PC-3 (cell line): Measurements from ENCODE around the gene GALNT2. TPM values are rescaled to one million over a fixed set of nuclear protein-coding genes. Genes with fewer than 3 reads are reported as not detected.

ENCODE experiments used
- ATAC-seq: fragments of 200-7000 bp; cut with Tn5 transposase; 2 replicates; pipeline ENCODE4 v1.9.1; 2020; ENCODE audit warnings: mild to moderate bottlenecking, moderate library complexity
- BruUV-seq: library from RNA; stranded (reverse); fragments of 400-500 nt; replicated peaks from 2 replicates; lab custom pipeline; 2021; lab: Mats Ljungman, UMichigan
- CTCF ChIA-PET: fragments of 300-600 bp; sonication (Branson Sonifier 250); formaldehyde crosslinking; loops from one replicate; lab custom pipeline; 2022; ENCODE audit warnings: antibody characterized with exemption; lab: Charles Lee
- POLR2A ChIA-PET: fragments of 300-600 bp; sonication (Branson Sonifier 250); formaldehyde crosslinking; loops from one replicate; lab custom pipeline; 2022; ENCODE audit warnings: antibody characterized with exemption; ENCODE audit not compliant: unreplicated experiment; lab: Charles Lee
- DNase-seq: peaks from one replicate; pipeline ENCODE4 v3.0.0-alpha.2; 2015
- H2AFZ ChIP-seq: fragments of 300-600 bp; sonication (generic); 2 replicates; pipeline ENCODE4 v1.6.0; 2016; ENCODE audit warnings: antibody characterized with exemption, low read length
- H3F3A ChIP-seq: fragments of 300-600 bp; sonication (generic); one replicate; pipeline ENCODE4 v1.6.0; 2017; ENCODE audit warnings: antibody characterized with exemption, low read length, control low read depth, mild to moderate bottlenecking; ENCODE audit not compliant: unreplicated experiment
- H3K27ac ChIP-seq: fragments of 300-600 bp; sonication (generic); 2 replicates; pipeline ENCODE4 v1.5.1; 2016; ENCODE audit warnings: mild to moderate bottlenecking, low read length
- H3K27me3 ChIP-seq: fragments of 300-600 bp; sonication (generic); 2 replicates; pipeline ENCODE4 v1.6.1; 2016; ENCODE audit warnings: low read length, mixed read lengths
- H3K36me3 ChIP-seq: fragments of 300-600 bp; sonication (generic); 2 replicates; pipeline ENCODE4 v1.6.1; 2016; ENCODE audit warnings: low read depth, mixed run types, low read length, mixed read lengths
- H3K4me1 ChIP-seq: fragments of 300-600 bp; sonication (generic); 2 replicates; pipeline ENCODE4 v1.5.1; 2016; ENCODE audit warnings: low read length; ENCODE audit not compliant: insufficient read depth
- H3K4me2 ChIP-seq: fragments of 300-600 bp; sonication (generic); 2 replicates; pipeline ENCODE4 v1.6.0; 2016; ENCODE audit warnings: low read length
- H3K4me3 ChIP-seq: fragments of 300-600 bp; sonication (generic); 2 replicates; pipeline ENCODE4 v1.5.1; 2016; ENCODE audit warnings: mild to moderate bottlenecking, low read length, mixed read lengths
- H3K79me2 ChIP-seq: fragments of 300-600 bp; sonication (generic); 2 replicates; pipeline ENCODE4 v1.6.1; 2017; ENCODE audit warnings: low read length, mixed read lengths
- H3K9ac ChIP-seq: fragments of 300-600 bp; sonication (generic); 2 replicates; pipeline ENCODE4 v1.6.0; 2016; ENCODE audit warnings: mild to moderate bottlenecking, low read length
- H3K9me2 ChIP-seq: fragments of 300-600 bp; sonication (generic); replicated peaks from 2 replicates; pipeline ENCODE4 v1.6.1; 2016; ENCODE audit warnings: mixed run types, low read length, mixed read lengths
- H3K9me3 ChIP-seq: fragments of 300-600 bp; sonication (generic); 2 replicates; pipeline ENCODE4 v1.6.1; 2016; ENCODE audit warnings: low read length, mixed read lengths
- H4K20me1 ChIP-seq: fragments of 300-600 bp; sonication (generic); 2 replicates; pipeline ENCODE4 v1.6.1; 2016; ENCODE audit warnings: low read length, mixed read lengths
- EZH2 ChIP-seq: fragments of 300-600 bp; sonication (generic); IDR thresholded peaks from one replicate; pipeline ENCODE4 v1.6.1; 2017; ENCODE audit warnings: antibody characterized with exemption, mild to moderate bottlenecking, low read length; ENCODE audit not compliant: unreplicated experiment
- EZH2phosphoT487 ChIP-seq: fragments of 300-600 bp; sonication (generic); IDR thresholded peaks from 2 replicates; pipeline ENCODE4 v1.6.1; 2018; ENCODE audit warnings: mild to moderate bottlenecking, antibody characterized with exemption, low read length, borderline replicate concordance
- intact Hi-C: fragments of 100-400 bp; cut with micrococcal nuclease; formaldehyde crosslinking; loops from 2 replicates; pipeline ENCODE4 v1.9.0; 2023
- total RNA-seq: library from RNA; depleted of rRNA; stranded (reverse); fragments of >200 nt; gene quantifications from 2 replicates; pipeline ENCODE4 v1.2.3, GENCODE V29; 2014
- TF ChIP-seq, protein P1 (sequence below): fragments of 300-600 bp; sonication (generic); conservative IDR thresholded peaks from 2 replicates; pipeline ENCODE4 v1.5.1; 2017; ENCODE audit warnings: antibody characterized with exemption, low read depth, mild to moderate bottlenecking, low read length

Gene GALNT2
- total RNA-seq, 1 experiment from 2014 or later, result 182 TPM

DNA sequence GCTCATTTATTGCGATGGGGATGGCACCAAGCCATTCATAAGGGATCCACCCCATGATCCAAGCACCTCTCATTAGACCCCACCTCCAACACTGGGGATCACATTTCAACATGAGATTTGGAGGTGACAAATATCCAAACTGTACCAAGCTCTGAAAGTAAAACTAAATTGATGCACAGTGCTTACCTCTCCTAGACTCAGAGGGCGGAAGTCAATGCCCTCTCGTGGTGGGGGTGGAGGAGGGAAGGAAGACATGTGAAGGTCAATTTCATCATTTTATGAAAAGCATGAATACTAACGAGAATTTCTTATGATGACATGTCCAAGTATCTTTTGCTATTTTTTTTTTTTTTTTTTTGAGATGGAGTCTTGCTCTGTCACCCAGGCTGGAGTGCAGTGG, 239.1 kb downstream of the GALNT2 start:
- BruUV-seq, result no TSS peak
- H3K9me2 ChIP-seq, result no peaks in the 10 kb centered on the region
- H3K79me2 ChIP-seq, result no peaks in the 10 kb centered on the region
- intact Hi-C loops, result loop anchor here (5.0 to 10.0 kb wide), 2 partner anchors 119 to 201 kb away; no protein-coding TSS in a partner anchor
- CTCF ChIA-PET, result no interaction called here
- H3K4me3 ChIP-seq, result no peak overlapping the region
- no peaks in the 10 kb centered on the region for H3K27me3 ChIP-seq
- DNase-seq (no peak), ATAC-seq (no peak)
- TF ChIP-seq, protein P1, sequence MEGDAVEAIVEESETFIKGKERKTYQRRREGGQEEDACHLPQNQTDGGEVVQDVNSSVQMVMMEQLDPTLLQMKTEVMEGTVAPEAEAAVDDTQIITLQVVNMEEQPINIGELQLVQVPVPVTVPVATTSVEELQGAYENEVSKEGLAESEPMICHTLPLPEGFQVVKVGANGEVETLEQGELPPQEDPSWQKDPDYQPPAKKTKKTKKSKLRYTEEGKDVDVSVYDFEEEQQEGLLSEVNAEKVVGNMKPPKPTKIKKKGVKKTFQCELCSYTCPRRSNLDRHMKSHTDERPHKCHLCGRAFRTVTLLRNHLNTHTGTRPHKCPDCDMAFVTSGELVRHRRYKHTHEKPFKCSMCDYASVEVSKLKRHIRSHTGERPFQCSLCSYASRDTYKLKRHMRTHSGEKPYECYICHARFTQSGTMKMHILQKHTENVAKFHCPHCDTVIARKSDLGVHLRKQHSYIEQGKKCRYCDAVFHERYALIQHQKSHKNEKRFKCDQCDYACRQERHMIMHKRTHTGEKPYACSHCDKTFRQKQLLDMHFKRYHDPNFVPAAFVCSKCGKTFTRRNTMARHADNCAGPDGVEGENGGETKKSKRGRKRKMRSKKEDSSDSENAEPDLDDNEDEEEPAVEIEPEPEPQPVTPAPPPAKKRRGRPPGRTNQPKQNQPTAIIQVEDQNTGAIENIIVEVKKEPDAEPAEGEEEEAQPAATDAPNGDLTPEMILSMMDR, result no peak
- TF ChIP-seq EZH2, result no peak
- no peak for TF ChIP-seq EZH2phosphoT487
- no peaks in the 10 kb centered on the region for H3K9me3 ChIP-seq
- H3K27ac ChIP-seq, result no peak overlapping the region
- H3K4me1 ChIP-seq, result peaks cover 19% of the 10 kb centered on the region
- H2AFZ ChIP-seq, result no peak overlapping the region
- H3K9ac ChIP-seq, result no peak overlapping the region
- POLR2A ChIA-PET, result no interaction called here
- no peaks in the 10 kb centered on the region for H3K36me3 ChIP-seq
- no peaks in the 10 kb centered on the region for H3F3A ChIP-seq
- H4K20me1 ChIP-seq, result no peaks in the 10 kb centered on the region
- H3K4me2 ChIP-seq, result no peak overlapping the region

DNA sequence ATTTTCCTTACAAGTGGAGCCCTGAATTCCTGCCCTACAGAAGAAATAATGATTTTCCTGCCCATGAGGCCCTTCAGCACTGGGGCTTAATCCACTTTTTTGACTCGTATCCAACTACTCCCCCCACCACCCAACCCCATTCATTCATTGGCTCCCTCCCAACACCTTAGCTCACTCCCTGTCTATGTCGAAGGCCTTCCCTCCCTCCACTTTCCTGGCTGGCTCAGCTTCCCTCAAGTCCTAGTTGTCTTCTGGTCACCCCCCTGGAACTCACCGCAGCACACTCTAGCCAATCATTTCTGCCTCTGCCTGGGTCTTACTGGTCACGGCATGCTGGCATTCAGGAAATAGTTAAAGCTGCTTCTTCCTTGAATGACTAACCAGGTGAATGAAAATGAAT, 240.2 kb downstream of the GALNT2 start:
- peak; percentile 57 for DNase-seq

More for the DNA sequence above, 240.2 kb downstream of the GALNT2 start:
- no peak overlapping the region for H2AFZ ChIP-seq
- peak; percentile 16; the same call in 1 of the 2 replicates for ATAC-seq
- H3K27me3 ChIP-seq, result no peaks in the 10 kb centered on the region
- H3K27ac ChIP-seq, result no peak overlapping the region
- POLR2A ChIA-PET, result interaction anchor here (1.1 kb wide), 1 partner anchor 203 kb away, joined by 4 read pairs; no protein-coding TSS in a partner anchor
- no peaks in the 10 kb centered on the region for H3K9me3 ChIP-seq
- no TSS peak for BruUV-seq
- intact Hi-C loops, result loop anchor here (5.0 to 10.0 kb wide), 2 partner anchors 120 to 202 kb away; no protein-coding TSS in a partner anchor
- no peak overlapping the region for H3K4me3 ChIP-seq
- H3K9me2 ChIP-seq, result no peaks in the 10 kb centered on the region
- TF ChIP-seq, protein P1, result no peak
- TF ChIP-seq EZH2phosphoT487, result no peak
- TF ChIP-seq EZH2, result no peak
- no peaks in the 10 kb centered on the region for H3F3A ChIP-seq
- H3K9ac ChIP-seq, result no peak overlapping the region
- peaks cover 19% of the 10 kb centered on the region for H3K4me1 ChIP-seq
- CTCF ChIA-PET, result interaction anchor here (0.6 kb wide), 1 partner anchor 217 kb away, joined by 4 read pairs; no protein-coding TSS in a partner anchor
- peak overlapping the region; percentile 45 for H3K4me2 ChIP-seq
- no peaks in the 10 kb centered on the region for H4K20me1 ChIP-seq
- no peaks in the 10 kb centered on the region for H3K79me2 ChIP-seq
- H3K36me3 ChIP-seq, result no peaks in the 10 kb centered on the region
